ENCODE results near the gene TENM4.

TENM4 gene

DNA sequence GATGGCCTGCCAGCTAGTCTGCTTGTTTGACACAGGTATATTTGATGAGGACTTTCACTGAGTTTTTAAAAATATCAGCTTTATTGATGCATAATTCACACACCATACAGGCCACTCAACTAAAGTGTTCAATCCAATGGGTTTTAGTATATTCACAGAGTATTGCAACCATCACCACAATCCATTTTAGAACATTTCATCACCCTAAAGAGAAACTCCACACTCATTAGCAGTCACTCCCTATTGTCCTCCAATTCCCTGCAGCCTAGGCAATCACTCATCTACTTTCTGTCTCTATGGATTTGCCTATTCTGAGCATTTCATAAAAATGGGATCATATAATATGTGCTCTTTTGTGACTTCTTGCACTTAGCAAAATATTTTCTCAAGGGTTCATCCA lies 468.2 kb downstream of the TENM4 start:
- no peak for DNase-seq (ENCODE audit: low read depth in 2 of 2)

DNA sequence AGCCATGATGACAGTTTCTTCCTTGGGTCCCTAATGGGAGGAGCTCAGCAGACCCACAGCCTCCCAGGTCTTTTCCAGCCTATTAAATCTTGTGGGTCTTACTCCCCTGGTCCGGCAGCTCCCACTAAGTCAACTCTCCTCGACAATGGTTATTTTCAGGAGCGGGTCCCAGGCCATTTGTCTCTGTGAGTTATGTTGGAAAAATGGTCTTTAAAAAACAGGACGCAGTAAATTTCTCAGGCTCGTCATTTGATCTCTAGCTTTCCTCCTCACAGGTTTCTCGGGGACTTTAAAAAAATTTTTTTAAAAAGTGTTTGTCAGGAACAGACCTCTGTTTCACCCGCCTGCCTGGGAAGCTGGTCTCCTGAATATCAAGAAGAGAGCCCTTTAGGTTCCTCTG lies 468.7 kb downstream of the TENM4 start:
- no peak for DNase-seq (ENCODE audit: low read depth in 2 of 2)

DNA sequence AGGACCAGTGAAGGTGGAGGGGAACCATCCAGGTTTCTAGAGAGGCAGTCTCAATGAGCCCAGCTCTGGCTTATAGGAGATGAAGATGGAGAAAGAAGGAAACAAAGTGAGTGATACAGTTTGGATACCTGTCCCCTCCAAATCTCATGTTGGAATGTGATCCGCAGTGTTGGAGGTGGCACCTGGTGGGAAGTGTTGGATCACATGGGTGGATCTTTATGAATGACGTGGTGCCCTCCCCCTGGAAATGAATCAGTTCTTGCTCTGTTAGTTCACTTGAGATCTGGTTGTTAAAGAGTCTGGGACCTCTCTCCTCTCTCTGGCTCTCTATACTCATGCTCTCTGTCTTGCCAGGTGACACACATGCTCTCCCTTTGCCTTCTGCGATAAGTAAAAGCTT lies 473.0 kb downstream of the TENM4 start:
- no peak for DNase-seq (ENCODE audit: low read depth in 2 of 2)

DNA sequence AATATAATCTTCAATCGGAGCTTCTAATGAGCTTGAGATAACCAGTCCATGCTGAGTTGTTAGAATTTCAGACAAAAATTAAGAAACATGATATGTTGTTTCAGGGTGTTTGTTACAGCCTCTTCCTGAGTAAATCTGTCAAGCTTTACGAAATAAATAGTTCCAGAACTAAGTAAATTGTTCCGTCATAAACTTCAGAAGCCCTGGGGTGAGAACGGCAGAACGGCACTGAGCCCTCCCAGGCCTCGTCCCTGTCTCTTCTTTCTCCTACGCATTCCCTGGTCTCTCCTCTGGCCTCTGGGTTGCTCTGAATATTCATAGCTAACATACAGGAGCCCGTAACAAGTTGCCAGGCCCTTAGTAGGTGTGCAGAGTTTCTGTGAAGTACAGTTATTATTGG lies 475.4 kb downstream of the TENM4 start:
- DNase-seq (ENCODE audit: low read depth in 2 of 2): no peak

DNA sequence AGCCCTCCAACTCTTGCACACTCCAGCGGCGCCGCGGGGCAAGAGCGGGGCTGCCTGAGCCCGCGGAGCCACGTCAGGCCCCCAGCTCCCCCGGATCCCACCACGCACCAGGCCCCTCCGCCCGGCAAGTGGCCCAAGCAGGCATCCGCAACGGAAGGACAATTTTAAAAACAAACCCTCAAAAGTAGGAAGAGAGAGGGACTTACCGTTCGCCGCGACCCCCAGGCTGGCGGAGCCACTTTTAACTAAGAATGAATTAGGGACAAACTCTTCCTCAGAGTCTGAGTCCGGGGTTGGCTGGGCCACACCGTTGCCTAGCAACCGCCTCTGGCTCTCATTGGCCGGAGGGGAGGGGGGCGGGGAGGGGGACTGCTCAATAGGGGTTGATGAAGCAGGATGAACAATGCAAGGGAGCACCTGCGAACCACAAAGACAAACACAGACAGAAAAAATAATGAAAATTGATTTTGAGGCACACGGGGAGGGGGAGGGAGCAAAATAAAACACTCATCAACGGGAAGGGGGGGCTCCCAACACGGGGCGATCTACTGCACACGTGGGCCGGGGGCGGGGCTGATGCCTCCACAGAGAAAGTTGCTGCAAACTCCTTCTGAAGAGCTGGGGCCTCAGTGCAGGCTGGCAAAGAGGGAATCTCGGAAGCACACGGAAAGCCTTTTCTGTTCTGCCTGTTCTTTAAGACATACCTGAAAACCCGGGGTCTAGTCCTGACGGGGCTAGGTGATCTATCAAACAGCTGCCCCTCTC lies 478.7 kb downstream of the TENM4 start:
- DNase-seq (ENCODE audit: low read depth in 2 of 2): no peak

DNA sequence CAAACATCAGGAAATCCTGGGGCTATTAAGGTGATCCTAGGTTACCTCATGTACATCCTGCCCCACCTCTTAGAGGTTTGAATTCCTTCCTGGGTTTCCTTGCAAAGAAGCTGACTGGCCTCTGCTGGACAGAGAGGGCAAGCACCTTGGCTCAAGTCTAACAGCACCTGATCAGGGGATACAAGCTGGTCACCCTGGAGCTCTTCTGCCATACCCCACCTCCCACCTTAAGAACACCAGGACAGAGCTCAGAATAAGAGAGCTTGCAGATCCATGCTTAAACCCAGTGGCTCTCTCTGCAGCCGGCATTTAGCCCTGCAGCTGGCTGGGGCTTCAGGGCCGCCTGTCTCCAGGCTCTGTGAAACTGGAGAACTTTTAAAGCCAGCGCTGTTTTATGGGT lies 479.6 kb downstream of the TENM4 start:
- no peak for DNase-seq (ENCODE audit: low read depth in 2 of 2)

DNA sequence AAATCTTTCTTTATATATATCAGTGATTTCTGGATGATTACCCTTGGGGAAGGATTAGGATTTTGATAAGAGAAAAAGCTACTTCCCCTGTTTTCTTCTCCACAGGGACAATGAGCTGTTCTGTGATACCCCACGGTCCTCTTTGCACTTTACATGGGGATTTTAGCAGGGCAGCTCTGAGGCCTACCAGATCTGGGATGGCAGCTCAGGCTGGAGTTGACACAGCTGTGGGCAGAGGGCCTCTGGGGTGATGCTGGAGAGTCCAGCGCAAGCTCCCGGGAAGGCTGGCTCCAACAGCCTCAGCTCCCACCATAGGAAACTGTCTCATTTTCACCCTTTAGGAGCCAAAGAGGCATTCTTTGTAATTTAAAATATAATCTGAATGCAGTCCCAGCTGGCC lies 482.4 kb downstream of the TENM4 start:
- no peak for DNase-seq (ENCODE audit: low read depth in 2 of 2)

DNA sequence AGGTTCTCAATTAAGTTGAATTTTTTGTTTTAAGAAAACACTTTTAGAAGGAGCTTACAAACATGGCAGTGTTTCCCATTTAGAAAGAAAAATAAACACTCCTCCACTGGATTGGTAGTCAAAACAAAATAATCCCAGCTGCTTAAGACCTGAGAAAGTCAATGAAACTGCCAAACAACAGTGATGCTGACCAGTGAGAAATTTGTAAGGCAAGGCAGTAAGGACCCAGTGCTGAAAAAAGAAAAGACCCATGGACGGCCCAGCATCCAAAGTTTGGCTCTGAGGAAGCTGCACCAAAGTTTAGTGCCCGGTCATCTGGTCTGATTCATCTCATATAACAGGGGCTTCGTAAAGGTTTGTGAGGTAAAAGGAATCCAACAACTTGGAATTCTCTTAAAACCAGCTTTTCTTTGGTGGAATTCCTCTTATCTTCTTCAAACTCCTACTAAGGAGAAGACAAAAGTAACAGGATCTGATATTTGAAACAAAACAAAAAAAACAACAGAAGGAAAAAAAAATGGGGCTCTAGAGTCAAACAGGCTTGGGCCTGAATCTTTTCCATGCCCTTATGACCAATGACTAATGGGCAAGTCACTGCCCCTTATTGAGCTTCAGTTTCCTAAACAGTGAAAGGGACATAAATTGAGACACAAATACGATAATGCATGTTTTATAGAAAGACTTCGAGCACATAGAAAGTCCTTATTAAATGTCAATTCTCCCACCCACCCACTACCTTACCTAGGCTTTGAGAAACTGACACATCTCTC lies 483.2 kb downstream of the TENM4 start:
- DNase-seq (ENCODE audit: low read depth in 2 of 2): no peak

DNA sequence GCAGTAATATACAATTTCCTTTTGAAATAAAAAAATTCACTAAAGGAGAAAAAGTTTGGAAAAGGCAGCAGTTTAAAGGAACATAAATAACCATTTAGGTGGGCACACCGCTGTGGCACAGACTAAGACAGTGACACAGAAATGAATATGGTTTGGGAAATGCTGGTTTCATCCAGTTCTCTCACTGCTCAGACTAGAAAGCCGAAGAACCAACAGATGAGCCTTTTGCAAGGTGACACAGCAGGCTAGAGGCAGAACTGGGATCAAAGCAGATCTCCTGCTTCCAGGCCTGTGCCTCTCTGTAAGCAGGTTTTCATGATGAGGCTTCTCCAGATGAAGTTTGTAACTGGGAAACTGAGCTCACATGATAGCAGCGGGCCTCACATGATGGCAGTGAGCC lies 486.1 kb downstream of the TENM4 start:
- no peak for DNase-seq (ENCODE audit: low read depth in 2 of 2)

DNA sequence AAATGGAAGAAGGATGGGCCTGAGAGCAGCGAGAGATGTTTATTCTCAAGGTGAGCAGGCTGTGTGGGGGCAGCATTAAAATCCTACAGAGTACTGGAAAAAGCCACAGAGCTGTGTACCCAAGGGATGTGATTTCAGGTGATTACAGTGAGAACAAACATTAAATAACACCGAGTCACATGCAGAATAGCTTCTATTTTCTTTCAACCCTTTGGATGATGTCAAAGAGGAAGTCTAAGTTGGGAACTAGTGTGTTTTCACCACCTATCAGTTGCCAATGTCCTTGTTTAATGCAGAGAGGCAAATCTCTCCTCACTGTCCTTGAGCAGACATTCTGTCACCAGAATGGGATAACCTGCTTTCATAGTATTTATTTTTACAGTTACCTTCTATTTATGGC lies 486.6 kb downstream of the TENM4 start:
- DNase-seq (ENCODE audit: low read depth in 2 of 2): no peak

DNA sequence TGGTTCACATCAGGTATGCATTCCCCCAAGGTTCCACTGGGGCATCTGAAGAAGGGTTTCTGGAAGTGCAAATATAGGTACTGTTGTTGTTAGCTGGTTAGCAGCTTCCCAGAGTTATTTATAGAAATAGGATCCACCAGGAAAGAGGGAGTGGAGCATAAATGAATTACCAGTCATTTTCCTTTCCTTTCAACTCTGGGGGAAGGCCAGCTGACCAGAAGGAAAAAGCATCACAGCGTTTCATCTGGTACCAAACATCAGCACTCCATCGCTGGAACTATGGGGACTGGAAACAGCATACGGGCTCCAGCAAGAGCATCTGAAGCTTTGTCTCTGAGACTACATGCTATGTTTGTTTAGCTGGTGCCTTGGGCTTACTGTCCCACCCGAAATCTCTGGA lies 487.9 kb downstream of the TENM4 start:
- DNase-seq (ENCODE audit: low read depth in 2 of 2): no peak

DNA sequence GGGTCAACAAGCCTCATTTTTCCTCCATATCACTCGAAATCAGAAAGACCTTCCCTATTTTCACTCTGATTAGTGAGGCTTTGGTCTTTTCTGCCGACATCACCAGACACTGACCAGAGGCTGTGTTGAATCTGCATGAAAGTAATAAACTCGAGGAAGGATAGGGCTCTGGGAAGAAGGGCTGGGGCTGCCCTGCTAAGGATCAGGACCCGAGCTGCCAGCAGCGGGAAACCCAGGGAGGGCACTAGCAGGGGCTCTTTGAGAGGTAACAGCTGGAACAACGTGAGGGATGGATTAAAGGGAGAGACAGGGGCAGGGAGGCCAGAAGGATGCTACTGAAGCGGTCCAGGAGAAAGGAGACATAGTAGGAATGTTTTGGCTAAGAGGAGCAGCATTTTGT lies 488.7 kb downstream of the TENM4 start:
- DNase-seq (ENCODE audit: low read depth in 2 of 2): no peak

DNA sequence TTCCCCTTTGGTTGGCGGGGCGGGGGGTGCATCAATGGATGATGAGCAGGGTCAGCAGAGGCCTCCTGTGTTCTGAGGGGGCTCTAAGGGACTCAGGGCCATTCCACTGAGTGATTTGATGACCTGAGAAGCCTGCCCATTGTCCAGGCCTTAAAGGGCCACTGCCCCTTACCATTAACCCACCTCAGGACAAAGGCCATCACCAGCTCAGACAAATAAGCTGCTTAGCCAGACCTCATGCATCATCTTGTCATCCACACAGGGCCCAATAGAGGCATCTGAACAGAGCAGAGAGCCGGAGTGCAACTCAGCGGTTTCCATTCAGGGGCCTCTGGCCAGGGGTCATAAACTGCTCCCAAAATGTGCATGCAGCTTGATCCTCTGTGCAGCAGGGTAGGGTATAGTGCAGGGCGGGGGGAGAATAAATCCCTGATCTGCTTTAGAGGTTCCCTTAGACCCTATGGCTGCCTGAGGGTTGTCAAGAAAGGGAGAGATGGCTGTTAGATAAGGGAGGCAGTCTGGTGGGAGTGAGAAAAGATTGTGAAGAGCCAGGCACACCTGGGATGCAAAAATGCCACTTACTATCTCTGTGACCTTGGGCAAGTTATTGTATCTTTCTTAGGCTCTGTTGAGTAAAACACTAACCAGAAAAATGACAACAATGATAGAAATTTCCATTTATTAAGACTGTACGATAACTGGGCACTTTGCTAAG lies 490.7 kb downstream of the TENM4 start:
- DNase-seq (ENCODE audit: low read depth in 2 of 2): no peak

DNA sequence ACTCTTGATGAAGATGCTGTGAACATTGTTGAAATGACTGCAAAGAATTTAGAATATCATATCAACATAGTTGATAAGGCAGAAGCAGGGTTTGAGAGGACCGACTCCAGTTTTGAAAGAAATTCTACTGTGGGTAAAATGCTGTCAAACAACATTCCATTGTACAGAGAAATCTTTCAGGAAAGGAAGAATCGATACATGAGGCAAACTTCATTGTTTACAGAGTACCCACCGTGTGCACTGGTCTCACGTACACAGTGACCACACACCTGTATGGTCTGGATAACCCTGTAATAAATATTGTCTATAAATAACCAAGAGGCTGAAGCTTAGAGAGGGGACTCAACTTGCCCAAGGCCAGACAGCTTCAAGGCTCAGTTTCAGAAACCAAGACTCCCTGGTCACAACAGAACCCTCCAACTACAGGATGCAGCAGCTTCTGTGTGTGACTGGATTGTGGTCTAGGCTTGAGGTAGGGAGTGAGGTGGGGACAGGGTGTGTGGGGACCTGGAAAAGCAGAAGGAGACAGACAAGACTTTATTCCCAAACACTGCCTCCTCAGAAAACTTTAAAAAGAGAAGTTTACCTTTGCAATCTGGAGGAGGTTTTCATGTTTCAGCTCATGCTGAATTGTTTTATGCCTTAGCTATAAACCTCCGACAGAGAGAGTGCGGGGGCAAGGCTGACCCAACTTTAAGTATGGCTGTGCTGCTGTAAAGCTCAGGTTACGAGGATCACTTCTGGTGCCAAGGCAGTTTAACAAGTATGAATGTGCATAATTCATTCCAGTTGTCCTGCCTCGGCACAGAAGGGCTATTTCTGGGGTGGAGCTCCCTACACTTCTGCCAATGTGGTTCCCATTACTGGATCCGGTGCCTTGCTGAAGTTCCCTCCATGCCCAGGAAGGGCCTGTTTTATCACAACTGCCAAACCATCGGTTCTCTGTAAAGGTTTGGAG lies 493.6 kb downstream of the TENM4 start:
- no peak for DNase-seq (ENCODE audit: low read depth in 2 of 2)

DNA sequence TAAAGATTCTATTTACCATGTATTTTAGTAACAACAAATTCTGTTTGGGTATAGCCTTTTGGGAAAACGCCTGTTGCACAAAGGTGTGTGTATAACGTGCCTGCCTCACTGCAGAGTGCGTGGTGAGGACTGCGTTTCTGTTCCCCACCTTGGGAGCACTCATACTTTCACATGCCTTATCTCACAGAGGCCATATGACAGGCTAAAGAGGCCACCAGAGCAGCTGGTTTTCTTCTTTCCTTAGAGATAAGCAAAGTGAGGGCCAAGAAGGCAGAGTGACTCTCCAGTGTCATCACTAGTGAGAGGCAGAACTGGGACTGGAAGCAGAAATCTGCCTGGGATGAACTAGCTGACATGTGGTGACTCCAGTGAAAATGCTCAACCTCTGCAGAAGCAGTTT lies 497.0 kb downstream of the TENM4 start:
- no peak for DNase-seq (ENCODE audit: low read depth in 2 of 2)

DNA sequence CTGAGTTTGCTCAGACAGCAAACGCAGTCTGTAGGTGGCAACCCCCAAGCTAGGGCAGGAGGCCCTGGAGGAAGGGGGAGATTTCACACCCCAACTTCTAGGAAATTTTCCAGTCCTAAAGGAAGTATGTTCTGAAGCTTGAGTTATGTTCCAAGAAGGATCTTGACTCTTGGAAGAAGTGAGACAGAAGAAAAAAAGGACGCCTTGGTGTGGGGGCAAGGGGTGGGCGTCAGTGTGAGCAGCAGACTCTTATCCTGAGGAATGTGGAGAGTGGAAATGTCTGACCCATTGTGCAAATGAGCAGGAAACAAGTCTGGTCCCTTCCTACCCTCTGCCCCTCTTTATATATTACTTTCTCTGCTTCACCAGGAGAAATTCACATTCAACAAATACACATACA lies 497.7 kb downstream of the TENM4 start:
- no peak for DNase-seq (ENCODE audit: low read depth in 2 of 2)

DNA sequence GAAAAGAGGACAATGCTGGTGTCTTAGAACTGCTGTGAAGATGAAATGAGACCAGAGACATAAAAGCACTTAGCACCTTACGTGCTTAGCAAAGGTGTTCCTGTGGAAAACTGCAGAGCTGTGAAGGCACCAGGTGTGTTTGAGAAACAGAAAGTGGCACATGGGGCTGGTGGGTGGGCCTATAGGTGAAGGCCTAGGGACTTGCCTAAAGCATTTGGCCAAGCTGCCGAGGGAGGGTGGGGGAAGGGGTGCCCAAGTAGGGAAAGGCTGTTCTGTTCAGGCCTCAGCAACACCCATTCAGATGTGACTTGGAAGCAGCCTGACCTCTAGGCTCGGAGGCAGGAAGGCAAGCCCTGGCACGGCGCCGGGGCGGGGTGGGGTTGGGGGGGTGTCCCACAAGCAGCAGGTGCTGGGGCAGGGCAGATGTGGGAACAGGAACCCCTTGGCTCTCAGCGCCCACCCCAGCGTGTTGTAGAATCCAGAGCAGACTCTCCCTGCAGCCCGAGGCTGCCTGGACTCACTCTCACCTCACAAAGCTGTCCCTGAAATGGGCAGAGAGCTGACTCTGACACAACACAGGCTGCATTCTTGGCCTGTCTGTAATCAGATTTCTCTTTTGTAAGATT lies 499.5 kb downstream of the TENM4 start:
- DNase-seq (ENCODE audit: low read depth in 2 of 2): no peak

DNA sequence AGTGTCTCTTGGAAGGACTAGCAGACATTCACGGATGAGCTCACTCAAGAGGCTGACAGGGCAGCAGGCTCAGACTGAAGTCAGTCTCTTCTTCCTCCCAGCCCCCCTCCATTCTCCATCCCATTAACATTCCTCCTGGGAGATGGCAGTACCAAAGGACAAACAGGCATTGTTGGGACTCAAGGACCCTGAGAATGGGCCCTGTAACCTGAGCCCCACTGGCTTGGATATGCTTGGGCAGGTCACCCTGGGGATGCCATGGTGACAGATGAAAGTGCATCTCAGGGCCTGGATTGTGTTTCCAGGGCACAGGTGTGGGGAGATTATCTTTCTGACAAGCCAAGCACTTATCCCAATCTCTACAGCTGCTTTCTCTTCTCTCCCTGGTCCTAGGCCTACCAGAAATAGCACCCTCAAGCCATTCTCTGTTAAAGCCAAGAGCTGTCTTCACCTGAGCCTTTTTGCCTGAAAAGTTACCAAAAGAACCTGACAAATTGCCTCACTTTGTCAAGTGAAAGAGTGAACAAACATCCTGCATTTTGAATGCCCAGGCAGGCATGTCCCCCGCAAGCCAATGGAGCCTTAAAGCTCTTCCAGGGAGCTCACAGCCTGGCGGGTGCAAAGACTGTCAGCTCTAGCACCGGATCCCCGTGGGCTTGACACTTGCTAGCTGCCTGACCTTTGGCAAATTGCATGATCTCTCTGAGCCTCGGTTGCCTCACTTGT lies 500.2 kb downstream of the TENM4 start:
- DNase-seq (ENCODE audit: low read depth in 2 of 2): no peak

DNA sequence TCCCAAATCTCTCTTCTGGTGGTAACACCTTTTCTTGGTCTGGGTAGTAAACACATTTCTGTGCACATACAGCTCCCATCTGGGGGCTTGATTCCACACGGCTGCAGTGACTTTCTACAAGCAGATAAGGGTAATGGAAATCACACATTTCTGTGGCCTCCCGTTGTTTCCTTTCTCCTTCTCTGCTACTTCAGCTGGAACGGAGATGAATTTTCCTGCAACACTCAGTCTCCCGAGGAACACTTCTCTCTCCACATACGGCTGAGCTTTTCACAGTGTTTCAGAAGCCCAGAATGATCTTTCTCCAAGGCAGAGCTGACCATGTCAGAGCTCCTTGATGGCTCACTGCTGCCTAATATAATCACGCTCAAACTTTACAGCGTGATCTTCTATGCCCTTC lies 501.9 kb downstream of the TENM4 start:
- no peak for DNase-seq (ENCODE audit: low read depth in 2 of 2)

DNA sequence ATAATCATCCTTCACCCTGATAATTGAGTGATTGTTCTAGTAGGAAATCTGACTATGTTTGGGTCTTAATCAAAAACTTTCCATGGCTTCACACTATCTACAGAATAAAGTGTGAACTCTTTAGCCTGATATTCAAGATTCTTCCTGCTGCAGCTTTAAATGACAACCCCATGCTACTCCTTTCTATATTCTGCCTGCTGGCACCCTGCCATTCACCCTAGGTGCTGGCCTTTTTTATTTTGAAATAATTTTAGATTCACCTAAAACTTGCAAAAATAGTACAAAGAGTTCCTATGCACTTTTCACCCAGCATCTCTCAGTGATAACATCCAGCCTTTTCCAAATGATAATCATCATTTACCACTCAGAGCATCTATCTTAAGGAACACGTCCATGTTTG lies 502.8 kb downstream of the TENM4 start:
- no peak for DNase-seq (ENCODE audit: low read depth in 2 of 2)

Measured in stimulated activated CD8-positive, alpha-beta memory T cell treated with anti-CD3 and anti-CD28 coated beads, Interleukin-15, amount 100 ng/mL, for 48 hours (primary cell).